ENCODE data around the gene ZFHX2. TPM values are rescaled to one million over a fixed set of nuclear protein-coding genes. Genes with fewer than 3 reads are reported as not detected.

Gene ZFHX2
- total RNA-seq, 1 experiment from 2014 or later: 19.4 TPM

DNA sequence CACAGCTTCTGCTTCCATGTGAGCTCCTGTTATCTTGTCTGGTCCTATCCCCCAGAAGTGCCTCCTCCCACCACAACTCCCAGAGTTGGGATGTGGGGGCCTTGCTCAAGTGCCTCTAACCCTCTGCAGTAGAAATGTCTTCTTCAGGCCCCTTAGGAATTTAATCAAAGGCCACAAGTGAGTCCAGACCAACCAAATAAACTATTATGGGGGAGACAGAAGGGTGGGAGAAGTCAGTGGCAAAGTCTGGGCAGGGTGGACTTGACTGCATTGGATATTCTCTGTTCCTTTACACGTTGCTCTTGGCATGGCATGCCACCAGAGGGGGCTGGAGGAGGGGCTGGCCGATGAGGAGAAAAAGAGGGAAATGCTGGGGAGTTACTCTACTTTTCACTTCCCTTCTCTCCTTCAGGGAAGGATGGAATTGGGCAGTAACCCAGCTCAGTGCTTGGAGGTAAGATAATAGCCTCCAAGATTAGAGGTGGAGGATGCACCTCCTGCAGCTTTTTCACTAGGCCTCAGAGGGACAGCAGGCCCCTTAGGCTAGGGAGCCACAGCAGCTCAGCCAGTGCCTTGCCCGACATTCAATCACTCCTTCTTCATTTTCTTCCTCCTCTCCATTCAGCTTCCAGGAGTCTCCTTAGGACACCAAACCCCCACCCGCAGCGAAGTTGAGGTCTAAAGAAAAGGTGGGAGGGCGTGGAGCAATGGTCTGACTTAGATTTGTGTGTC lies 17.2 kb upstream of the ZFHX2 start:
- H3K4ac ChIP-seq (ENCODE audit: low read depth, low read length): no peak overlapping the region
- TF ChIP-seq, protein P1, sequence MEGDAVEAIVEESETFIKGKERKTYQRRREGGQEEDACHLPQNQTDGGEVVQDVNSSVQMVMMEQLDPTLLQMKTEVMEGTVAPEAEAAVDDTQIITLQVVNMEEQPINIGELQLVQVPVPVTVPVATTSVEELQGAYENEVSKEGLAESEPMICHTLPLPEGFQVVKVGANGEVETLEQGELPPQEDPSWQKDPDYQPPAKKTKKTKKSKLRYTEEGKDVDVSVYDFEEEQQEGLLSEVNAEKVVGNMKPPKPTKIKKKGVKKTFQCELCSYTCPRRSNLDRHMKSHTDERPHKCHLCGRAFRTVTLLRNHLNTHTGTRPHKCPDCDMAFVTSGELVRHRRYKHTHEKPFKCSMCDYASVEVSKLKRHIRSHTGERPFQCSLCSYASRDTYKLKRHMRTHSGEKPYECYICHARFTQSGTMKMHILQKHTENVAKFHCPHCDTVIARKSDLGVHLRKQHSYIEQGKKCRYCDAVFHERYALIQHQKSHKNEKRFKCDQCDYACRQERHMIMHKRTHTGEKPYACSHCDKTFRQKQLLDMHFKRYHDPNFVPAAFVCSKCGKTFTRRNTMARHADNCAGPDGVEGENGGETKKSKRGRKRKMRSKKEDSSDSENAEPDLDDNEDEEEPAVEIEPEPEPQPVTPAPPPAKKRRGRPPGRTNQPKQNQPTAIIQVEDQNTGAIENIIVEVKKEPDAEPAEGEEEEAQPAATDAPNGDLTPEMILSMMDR (conservative IDR thresholded peaks at IDR 0.05): peak; percentile 70
- peaks cover 9% of the 10 kb centered on the region for H3K4me1 ChIP-seq (ENCODE audit: insufficient read depth, low read length)
- no peak overlapping the region for H2BK120ac ChIP-seq (ENCODE audit: low read depth, low read length, poor library complexity, severe bottlenecking)
- no peak overlapping the region for H3K9ac ChIP-seq (ENCODE audit: extremely low read depth, insufficient read length, low read length)
- H3K18ac ChIP-seq (ENCODE audit: insufficient read length, low read depth, low read length): no peak overlapping the region
- Mint-ChIP-seq H3K9me3 (no peaks in the 10 kb centered on the region), H3K4me1 (peaks cover 42% of the 10 kb centered on the region in 2 experiments), H3K4me3 (peak overlapping the region; percentile 33 to 95), H3K27ac (peak overlapping the region in 2 of 3 experiments; percentile 77 to 95; a peak in 4 of 7 replicates), H3K36me3 (ENCODE audit: insufficient read depth in 1 of 3, low read depth in 3 of 3) (peaks cover 22 to 45% (median 22%) of the 10 kb centered on the region in 3 experiments), H3K27me3 (ENCODE audit: low read depth) (peaks cover 16% of the 10 kb centered on the region)
- no peak overlapping the region for H3K4me2 ChIP-seq (ENCODE audit: insufficient read depth, insufficient read length, low read length)
- H2AK5ac ChIP-seq (ENCODE audit: insufficient read length, low read length): no peak overlapping the region
- no peaks in the 10 kb centered on the region for H3K79me1 ChIP-seq (ENCODE audit: insufficient read depth, low read depth, low read length, poor library complexity, severe bottlenecking)
- H2BK15ac ChIP-seq (ENCODE audit: low read depth, low read length): no peak overlapping the region
- H2AFZ ChIP-seq (ENCODE audit: low read length): no peak overlapping the region
- no peak overlapping the region for H4K91ac ChIP-seq (ENCODE audit: insufficient read length, low read depth, low read length)
- H3K27ac ChIP-seq (ENCODE audit: insufficient read length, low read depth, low read length): no peak overlapping the region
- no peak overlapping the region for H3K14ac ChIP-seq (ENCODE audit: insufficient read depth, low read length)
- H3K27me3 ChIP-seq (ENCODE audit: insufficient read depth, low read length): no peaks in the 10 kb centered on the region
- whole genome bisulfite sequencing (ENCODE audit: extremely low coverage, insufficient read length, low lambda C conversion rate): no CpG with 5 or more reads among the region's 6 CpGs
- no peak overlapping the region for H3K23ac ChIP-seq (ENCODE audit: insufficient read length, low read depth, low read length)
- no peak overlapping the region for H3T11ph ChIP-seq (ENCODE audit: low read length)
- H3K23me2 ChIP-seq (ENCODE audit: insufficient read length, low read depth, low read length, poor library complexity, severe bottlenecking): peaks cover 3% of the 10 kb centered on the region
- peak; percentile 66 for DNase-seq
- H4K8ac ChIP-seq (replicated peaks; ENCODE audit: insufficient read length, low read depth, low read length): no peak overlapping the region
- no peak overlapping the region for H2BK5ac ChIP-seq (ENCODE audit: insufficient read length, low read length)
- H3K9me3 ChIP-seq (ENCODE audit: control insufficient read depth, low read depth, low read length): no peaks in the 10 kb centered on the region
- no peak overlapping the region for H2BK20ac ChIP-seq (ENCODE audit: low read depth, low read length, poor library complexity, severe bottlenecking)
- H4K20me1 ChIP-seq (ENCODE audit: control insufficient read depth, insufficient read depth, insufficient read length): peaks cover 8% of the 10 kb centered on the region
- H4K5ac ChIP-seq (ENCODE audit: insufficient read length, low read depth, low read length): no peak overlapping the region
- H2BK12ac ChIP-seq (ENCODE audit: insufficient read length, low read depth, low read length): no peak overlapping the region
- no peaks in the 10 kb centered on the region for H3K79me2 ChIP-seq (ENCODE audit: insufficient read depth, low read length)
- no peak overlapping the region for H3K56ac ChIP-seq (ENCODE audit: insufficient read length, low read depth, low read length)

All from H9 (cell line).